MM.1S (cell line): ENCODE data around the gene KRT9.

Experiments used
- EZH2 ChIP-seq: fragments of 300-600 bp; sonication (generic); optimal IDR thresholded peaks from 2 replicates; pipeline ENCODE3; 2017; ENCODE audit warnings: low read depth, mild to moderate bottlenecking, antibody characterized with exemption, low read length, mixed read lengths
- EZH2phosphoT487 ChIP-seq: fragments of 300-600 bp; sonication (generic); IDR thresholded peaks from 2 replicates; pipeline ENCODE4 v1.6.1; 2018; ENCODE audit warnings: antibody characterized with exemption, low read length
- TF ChIP-seq, protein P1 (sequence below): fragments of 300-600 bp; sonication (generic); IDR thresholded peaks from 2 replicates; pipeline ENCODE4 v1.5.1; 2016; ENCODE audit warnings: antibody characterized with exemption, low read length, mixed read lengths

DNA sequence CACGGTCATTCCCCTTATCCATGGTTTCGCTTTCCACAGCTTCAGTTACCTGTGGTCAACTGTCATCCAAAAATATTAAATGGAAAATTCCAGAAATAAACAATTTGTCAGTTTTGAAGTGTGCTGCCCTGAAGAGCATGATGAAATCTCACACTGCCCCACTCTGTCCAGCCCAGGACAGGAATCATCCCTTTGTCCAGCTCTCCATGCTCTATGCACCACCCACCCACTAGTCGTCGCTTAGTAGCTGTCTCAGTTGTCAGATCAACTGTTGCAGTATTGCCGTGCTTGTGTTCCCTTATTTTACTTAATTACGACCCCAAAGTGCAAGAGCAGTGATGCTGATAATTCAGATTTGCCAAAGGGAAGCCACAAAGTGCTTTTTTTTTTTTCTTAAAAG lies 10.3 kb downstream of the KRT9 start:
- TF ChIP-seq, protein P1, sequence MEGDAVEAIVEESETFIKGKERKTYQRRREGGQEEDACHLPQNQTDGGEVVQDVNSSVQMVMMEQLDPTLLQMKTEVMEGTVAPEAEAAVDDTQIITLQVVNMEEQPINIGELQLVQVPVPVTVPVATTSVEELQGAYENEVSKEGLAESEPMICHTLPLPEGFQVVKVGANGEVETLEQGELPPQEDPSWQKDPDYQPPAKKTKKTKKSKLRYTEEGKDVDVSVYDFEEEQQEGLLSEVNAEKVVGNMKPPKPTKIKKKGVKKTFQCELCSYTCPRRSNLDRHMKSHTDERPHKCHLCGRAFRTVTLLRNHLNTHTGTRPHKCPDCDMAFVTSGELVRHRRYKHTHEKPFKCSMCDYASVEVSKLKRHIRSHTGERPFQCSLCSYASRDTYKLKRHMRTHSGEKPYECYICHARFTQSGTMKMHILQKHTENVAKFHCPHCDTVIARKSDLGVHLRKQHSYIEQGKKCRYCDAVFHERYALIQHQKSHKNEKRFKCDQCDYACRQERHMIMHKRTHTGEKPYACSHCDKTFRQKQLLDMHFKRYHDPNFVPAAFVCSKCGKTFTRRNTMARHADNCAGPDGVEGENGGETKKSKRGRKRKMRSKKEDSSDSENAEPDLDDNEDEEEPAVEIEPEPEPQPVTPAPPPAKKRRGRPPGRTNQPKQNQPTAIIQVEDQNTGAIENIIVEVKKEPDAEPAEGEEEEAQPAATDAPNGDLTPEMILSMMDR = no peak
- no peak for TF ChIP-seq EZH2
- TF ChIP-seq EZH2phosphoT487 = no peak
